HG03439 (cell line): ENCODE results near the gene LHPP.

Source experiments
- ATAC-seq: cut with Tn5 transposase; IDR thresholded peaks from one replicate; pipeline ENCODE4 v1.9.1; 2021; ENCODE audit warnings: mild to moderate bottlenecking, moderate library complexity; ENCODE audit not compliant: unreplicated experiment

LHPP gene

DNA sequence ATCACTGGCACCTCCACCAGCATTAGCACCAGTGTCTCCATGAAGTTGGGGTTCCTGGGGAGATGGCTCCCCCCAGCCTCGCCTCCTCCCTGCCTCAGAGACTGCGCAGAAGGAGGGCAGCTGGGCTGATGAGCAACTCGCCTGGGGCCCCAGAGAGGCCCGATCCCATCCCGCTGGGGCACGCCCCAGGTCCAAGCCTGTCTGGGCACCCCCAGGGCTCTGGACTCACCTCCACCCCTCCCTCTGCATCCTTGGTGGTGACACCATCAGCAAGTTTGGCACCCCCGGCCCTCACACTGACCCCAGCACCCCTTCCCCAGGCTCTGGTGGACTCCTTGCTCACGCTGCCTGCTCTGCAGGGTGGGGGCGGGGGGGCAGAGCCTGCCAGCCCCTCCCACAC, 89.5 kb downstream of the LHPP start:
- ATAC-seq: no peak

DNA sequence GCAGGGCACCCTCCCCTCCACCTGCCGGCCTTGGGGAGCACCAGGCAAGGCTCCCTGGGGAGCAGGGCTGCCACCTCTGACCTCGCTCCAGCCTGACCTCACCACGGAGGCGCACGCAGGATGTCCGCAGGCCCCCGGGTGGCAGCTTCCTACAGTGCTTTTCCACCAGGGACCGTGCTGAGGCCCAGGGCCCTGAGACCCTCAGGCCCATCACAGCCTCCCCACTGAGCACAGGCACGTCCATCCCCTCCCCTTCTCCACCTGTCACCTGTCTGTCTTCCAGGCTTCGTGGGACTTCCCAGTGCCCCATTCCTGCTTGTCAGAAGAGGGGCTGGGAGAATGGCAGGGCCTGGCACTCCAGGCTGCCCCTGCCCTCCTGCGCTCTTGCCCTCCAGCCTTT, 90.1 kb downstream of the LHPP start:
- no peak for ATAC-seq

DNA sequence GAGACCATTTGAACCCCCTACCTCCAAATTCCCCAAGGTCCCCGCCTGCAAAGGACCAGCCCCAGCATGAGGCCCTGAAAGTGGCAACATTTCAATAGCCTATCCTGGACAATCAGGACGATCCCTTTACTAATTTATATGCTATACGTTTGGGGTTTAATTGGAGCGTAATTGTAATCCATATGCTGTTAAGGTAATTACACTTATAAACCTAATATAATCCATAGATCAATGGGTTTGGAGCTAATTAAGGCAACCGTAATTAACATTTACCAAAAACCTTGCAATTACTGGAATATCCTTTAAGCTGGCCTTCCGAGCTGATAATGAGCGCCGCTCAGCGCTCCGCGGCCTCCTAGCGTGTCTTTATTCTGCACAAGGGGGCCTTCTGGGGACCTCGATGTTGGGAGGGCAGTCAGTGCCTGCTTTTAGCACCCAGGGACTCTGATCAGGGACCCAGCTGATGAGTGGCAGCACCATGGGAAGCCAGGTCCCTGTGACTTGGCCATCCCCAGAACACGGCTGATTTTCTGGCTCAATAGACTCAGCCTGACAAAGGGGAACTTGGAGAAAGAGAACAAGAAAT, 91.2 kb downstream of the LHPP start:
- no peak for ATAC-seq

DNA sequence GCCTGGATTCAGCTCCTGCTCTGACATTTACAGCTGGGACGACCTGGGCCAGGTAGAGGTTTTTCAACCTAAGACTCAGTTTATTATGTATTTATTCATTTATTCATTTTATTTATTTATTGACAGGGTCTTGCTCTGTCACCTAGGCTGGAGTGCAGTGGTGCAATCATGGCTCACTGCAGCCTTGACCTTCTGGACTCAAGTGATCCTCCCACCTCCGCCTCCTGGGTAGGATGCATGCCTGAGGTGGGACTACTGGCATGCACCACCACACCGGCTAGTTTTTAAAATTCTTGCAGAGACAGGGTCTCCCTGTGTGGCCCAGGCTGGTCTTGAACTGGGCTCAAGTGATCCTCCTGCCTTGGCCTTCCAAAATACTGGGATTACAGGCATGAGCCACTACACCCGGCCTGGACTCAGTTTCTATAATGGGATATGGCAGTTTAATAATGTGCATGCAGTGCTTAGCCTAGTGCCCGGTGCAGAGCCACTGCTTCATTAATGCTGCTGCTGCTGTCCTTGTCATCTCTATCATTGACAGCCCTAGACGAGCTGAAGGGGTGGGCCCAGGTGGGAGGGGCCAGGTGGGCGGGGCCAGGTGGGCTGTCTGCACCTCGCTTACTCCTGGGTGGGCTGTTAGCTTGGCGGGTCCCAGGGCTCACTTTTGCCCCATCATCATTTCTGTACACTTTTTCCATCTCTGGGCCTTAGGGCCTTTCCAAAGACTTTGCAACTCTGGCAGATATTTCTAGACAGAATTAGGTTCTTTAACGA, 92.6 kb downstream of the LHPP start:
- no peak for ATAC-seq

DNA sequence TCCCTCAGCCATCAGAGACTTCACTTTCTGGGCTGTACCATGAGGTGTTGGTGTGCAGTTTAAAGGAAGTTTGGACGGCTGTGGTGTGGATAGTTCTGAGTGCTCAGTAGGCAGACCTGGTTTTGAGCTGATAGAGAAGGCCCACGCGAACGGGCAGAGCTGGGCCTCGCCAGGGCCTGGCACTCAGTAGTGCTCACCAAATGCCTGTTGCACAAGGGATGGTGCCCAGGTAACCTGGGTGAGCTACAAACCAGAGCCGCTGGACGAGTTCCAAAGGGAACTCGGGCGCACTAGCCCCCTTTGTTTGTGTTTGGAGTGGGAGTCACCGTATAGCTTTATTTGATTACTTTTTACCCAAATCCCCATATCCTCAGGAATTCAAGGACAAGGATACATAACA, 95.5 kb downstream of the LHPP start:
- no peak for ATAC-seq

GRCh38 chr10:124557648-124558338, 96.2 kb downstream of the LHPP start:
- no peak for ATAC-seq

DNA sequence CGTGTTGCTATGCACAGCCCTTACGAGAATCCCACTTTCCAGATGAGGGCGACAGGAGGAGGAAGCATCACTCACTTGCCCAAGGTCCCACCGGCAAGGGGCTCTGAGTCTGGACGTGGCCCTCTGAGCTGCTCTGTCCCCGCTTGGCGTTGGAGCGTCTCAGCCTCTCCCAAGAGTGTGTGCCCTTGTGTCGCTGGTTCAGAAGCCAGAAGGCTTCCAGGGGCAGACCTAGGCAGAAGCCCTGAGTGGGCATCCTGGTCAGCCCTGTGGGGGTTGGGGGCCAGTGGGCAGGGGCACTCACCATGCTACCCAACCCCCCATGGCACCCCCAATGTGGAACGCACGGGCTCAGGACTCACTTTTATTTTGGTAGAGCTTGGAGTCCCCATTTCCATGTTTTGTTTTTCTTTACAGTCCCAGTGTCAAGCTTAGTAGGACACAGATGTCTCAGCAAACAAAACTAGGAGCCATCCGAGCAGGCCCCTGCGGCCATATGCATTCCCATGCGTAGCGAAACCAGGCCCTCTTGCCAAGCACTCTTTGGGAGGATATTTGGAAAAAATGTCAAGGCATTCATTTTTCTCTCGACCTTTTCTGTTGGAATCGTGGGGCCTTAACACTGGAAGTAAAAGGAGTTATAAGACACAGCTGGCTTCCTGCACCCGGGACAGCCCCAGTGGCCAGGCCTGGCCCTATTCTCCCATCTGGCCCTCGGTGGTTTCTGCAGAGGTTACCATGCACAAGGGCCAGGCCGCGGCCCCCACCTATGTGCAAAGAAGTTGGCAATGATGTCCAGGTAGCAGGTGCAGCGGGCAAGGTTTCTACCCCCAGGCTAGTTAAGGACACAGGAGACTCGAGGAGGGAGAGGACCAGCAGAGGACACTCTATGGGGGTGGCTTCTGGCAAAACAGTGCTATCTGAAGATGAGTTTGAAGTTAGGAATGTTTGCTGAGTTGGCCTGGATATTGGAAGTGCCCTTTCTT, 97.0 kb downstream of the LHPP start:
- no peak for ATAC-seq

GRCh38 chr10:124559372-124560132, 97.9 kb downstream of the LHPP start:
- ATAC-seq: no peak

DNA sequence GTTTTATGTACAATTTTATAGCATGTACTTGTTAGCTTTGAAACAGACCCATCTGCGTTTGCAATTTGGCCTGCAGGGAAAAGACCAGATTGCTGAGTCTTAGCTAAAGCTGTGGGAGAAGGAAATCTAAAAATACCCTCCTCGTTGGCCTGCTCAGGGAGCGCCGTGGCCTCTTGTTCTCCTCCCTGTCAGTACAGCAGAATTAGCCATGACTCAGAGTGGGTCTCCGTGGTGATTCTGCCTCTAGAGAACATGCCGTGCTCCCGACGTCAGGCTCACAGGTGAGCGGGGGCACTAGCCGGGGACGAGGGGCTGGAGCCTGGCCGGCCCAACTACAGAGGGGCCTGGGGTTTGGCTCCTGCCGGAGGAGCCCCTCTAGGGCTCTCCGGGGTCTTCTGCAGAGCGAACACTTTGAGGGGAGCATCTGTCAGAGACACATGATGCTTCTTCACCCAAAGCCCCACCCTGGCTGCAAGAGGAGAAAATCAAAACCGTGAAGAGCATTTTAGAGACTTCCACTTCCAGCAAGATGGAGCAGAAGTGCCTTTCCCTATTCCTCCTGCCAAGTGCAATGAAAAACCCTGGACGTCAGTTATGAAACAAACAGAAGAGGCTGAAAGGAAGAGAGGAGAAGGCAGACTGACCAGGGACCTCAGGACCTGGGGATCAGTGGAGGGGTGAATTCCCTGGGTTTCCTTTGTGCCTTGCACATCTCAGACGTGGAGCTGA, 98.9 kb downstream of the LHPP start:
- ATAC-seq: no peak

DNA sequence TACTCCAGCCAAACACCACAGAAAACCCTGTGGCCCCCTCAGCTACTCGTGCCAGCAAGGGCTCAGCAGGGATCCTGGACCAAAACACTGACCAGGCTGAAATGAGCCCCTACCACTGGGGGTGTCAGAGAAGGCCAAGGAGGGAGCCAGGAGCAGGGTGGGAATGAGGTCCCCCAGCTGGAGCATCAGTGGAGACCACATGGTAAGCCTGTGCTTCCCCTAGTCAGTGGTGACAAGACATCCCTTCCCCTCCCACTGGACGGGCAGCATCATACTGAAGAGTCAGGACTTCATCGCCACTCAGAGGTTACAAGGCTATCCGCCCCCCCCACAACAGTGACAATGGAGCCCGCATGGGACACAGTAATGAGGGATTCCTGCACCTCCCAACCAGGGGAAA, 99.6 kb downstream of the LHPP start:
- ATAC-seq: no peak

GRCh38 chr10:124562425-124563060, 100.9 kb downstream of the LHPP start:
- no peak for ATAC-seq

DNA sequence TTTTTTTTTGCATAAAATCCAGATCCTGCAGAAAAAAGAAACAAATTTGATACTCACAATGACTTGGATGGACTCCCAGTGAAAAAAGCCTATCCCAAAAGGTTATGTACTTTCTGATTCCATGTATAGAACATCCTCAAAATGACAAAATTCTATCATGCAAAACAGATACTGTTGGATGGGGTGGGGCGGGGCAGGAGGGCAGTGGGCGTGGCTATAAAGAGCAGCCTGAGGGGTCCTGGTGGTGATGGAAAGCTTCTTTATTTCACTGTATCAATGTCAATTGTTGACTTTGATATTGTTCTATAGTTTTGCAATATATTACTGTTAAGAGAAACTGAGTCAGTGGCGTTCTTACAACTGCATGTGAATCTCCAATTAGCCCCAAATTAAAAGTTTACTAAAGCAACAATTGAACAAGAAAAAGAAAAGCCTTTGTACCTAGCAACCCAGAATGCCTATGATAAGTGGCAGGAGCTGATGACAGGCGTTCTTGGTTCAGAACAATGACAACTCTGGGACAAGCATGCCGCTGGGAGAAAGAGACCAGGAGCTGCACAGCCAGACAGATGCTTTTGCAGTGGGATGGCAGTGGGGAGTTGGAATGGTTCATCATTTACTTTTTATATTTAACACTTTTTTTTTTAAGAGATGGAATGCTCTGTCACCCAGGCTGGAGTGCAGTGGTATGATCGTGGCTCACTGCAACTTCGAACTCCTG, 101.9 kb downstream of the LHPP start:
- no peak for ATAC-seq

DNA sequence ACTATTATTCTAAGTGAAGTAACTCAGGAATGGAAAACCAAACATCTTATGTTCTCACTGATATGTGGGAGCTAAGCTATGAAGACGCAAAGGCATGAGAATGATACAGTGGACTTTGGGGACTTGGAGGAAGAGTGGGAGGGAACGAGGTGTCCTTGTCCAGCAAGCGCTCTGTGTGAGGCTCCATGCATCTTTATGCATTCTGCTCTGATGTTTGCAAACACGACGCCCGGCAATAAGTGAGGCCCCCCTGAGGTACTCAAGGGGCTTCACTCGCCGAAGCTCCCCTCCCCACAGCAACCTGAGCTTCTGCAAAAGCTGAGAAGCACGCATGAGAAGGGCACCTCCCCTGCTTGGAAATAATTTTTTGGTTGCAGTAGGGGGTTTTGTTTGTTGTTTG, 103.3 kb downstream of the LHPP start:
- ATAC-seq: no peak

DNA sequence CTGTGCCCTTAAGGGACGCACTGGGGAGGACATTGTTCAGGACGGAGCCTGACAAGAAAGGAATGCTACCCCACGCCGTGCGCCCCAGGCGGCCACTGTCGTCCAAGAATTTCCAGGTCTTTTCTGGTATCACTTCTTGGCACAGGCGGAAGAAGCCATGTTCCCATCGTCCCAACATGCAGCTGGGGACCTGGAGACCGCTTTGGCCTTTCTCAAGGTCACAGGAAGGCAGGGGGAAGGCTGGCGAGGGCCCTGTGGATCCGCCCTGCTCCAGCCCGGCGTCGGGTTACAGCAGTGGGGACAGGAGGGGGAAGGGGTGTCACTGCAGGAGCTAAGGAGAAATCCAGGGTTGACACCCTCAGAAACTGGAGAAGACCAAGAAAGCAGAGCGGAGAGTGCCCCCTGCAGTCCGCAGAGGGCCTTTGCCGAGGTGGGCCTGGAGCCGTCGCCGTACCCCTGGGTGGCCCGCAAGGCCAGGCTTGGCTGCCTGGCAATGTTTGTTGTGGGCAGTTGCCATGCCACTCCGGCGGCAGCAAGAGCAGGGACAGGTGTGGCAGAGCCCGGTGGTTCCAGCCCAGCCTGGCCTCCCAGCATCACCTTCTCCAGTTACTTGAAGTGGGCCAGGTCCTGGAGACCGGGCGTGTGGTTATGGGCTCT, 104.1 kb downstream of the LHPP start:
- no peak for ATAC-seq

DNA sequence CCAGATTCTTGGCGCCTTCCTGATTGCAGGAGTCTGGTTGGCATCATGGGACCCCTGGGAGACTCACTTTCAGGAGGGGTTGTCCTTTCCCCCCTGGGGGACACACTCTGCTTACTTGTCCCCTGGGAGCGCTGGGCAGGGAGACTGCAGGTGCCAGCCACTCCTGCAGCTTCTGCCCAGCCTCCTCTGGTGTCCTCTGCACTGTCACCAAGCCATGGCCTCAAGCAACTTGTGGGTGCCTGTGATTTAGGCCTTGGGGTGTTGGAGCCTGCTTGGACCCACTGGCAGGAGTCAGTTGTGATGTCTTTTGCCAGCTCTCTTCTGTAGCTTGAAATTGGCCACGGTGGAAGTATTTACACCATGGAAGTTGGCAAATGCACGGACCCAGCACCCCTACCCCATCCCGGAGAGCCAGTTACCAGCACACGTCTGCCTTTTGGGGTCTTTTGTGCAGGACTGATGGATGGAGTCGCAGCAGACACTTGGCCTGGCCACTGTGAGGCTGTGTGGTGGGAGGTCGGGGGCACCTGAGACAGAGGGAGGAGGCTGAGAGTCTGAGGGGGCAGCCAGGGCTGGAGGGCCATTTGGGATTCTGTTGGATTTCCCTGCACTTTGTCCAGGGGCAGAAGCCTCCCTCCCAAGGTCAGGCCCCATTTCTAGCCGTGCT, 104.7 kb downstream of the LHPP start:
- ATAC-seq: no peak

DNA sequence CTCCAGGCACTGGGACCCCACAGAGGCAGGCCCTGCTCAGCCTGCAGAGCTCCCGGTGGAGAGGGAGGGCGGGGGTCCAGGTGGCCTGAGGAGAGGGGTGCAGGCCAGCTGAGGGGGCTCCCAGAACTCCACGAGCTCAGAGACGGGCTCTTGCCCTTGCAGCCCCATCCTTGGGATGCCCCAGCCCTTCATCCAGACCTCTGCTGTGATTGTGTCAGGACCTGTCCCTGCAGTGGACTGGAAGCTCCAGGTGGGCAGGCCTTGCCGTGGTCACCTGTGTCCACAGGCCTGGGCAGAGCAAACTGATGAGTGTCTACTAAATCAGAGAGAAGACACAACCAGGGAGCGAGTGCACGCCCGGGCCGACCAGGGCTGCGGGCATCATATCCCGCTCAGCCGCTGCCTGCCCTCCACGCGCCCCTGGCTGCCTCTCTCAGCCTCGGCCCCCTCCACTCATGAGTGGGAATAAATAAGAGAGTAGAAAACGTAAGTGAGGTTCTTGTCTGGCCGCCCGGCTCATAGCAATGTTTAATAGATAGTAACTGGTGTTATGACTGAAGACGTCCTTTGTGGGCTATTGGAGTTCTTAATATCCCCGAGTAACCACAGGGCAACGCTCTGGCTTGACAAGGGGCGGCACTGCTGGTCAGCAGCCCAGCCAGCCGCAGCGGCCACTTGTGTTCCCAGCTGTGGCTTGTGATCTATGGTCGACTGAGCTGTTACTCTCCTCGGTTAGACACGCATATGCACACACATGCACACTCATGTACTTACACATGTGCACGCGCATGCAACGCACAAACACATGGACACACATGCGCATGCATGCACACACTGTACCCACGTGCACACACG, 105.6 kb downstream of the LHPP start:
- ATAC-seq: no peak

DNA sequence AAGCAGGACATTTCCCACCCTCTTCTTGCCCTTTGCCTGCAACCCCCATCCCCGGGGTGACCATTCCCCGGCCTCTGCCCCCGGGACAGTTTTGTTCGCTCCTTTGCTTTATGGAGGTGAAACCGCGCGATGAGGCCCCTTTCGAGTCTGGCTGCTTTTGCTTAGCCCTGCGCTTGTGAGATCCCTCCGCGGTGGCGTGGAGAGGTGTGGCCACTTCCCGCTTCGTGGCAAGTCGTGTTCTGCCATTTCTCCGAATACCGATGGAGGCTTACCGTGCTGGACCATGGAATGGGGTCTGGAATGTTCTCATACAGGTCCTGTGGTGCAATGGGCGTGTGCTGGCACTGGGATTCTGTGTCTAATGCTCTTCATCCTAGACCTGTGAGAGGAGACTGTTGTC, 106.7 kb downstream of the LHPP start:
- ATAC-seq: no peak
